Testis (tissue), 3 donors: Measurements from ENCODE around the gene TRIM8. TPM values are rescaled to one million over a fixed set of nuclear protein-coding genes. Genes with fewer than 3 reads are reported as not detected.

Source experiments
- DNase-seq: peaks from one replicate; pipeline ENCODE4 v3.0.0-alpha.2; 2019
- H3K27ac ChIP-seq, 2 donors: fragments of 200-600 bp; sonication (generic); one replicate each; pipeline ENCODE4 v1.5.1; 2019
- H3K27me3 ChIP-seq: fragments of 200-600 bp; sonication (generic); one replicate; pipeline ENCODE4 v1.5.1; 2019
- H3K36me3 ChIP-seq: fragments of 200-600 bp; sonication (generic); one replicate; pipeline ENCODE4 v1.5.1; 2017; ENCODE audit warnings: low read depth; ENCODE audit errors: missing control alignments
- H3K4me1 ChIP-seq: fragments of 200-600 bp; sonication (generic); one replicate; pipeline ENCODE4 v1.5.1; 2019
- H3K4me3 ChIP-seq, 2 donors: fragments of 200-600 bp; sonication (generic); one replicate each; pipeline ENCODE4 v1.5.1; 2017 to 2019
- H3K9me3 ChIP-seq: fragments of 200-600 bp; sonication (generic); one replicate; pipeline ENCODE4 v1.5.1; 2017
- CTCF ChIP-seq, 3 experiments: fragments of 450-650 bp in 2 of 3; fragments of 200-600 bp in 1 of 3; sonication (generic) in 1 of 3; IDR thresholded peaks; one replicate each; pipeline ENCODE4 v1.5.1; 2016 to 2019; ENCODE audit warnings: antibody characterized with exemption in 3 of 3, mild to moderate bottlenecking in 2 of 3, moderate library complexity in 1 of 3
- POLR2A ChIP-seq: fragments of 450-650 bp; IDR thresholded peaks from one replicate; pipeline ENCODE4 v1.6.1; 2017; ENCODE audit warnings: antibody characterized with exemption, mild to moderate bottlenecking, moderate library complexity
- WGBS, 2 donors: methylation state at CpG; one replicate each; pipeline ENCODE4 v1.1.5; 2018; 5-methylcytosine and 5-hydroxymethylcytosine counted together
- intact Hi-C: fragments of 100-400 bp; cut with DNase I; formaldehyde crosslinking; loops from one replicate; pipeline ENCODE4 v1.15.1; 2023; ENCODE audit warnings: low total_unique reads
- polyA plus RNA-seq: library from polyadenylated mRNA; stranded (reverse); fragments of 350-450 nt; fragmentation: Illumina TruSeq; extraction: RNeasy Lipid Tissue Mini Kit (QIAGEN cat#74804); gene quantifications from one replicate; pipeline ENCODE4 v1.2.3, GENCODE V29; 2014; ENCODE audit warnings: low read depth, low replicate concordance; ENCODE audit not compliant: insufficient read depth
- total RNA-seq, 2 donors: library from RNA; depleted of rRNA; stranded (reverse); fragments of >200 nt; gene quantifications; one replicate each; pipeline ENCODE4 v1.2.3, GENCODE V29; 2016

The TRIM8 gene
- total and polyA plus RNA-seq, 3 donors from 2014 or later: 69.8 to 170 (median 114) TPM

- TF ChIP-seq POLR2A (no peak), CTCF (IDR thresholded peaks at IDR 0.05) (no peak)
- Histone ChIP-seq H3K9me3 (no peaks in the 10 kb centered on the region), H3K27ac (no peak overlapping the region), H3K36me3 (no peaks in the 10 kb centered on the region), H3K27me3 (no peaks in the 10 kb centered on the region), H3K4me3 (no peak overlapping the region), H3K4me1 (peaks cover 33% of the 10 kb centered on the region)
- intact Hi-C loops: no loop called here
- WGBS, 2 donors: 77 to 82% methylated on average over 7 to 9 of the region's 9 CpGs
- no peak for DNase-seq
Measured at GRCh38 chr10:102670065-102670670, 25.9 kb downstream of the TRIM8 start.

GRCh38 chr10:102670871-102671434, 26.7 kb downstream of the TRIM8 start:
- intact Hi-C loops: no loop called here
- H3K4me3 ChIP-seq: no peak overlapping the region
- no peak for DNase-seq
- no peaks in the 10 kb centered on the region for H3K9me3 ChIP-seq
- H3K27me3 ChIP-seq: no peaks in the 10 kb centered on the region
- WGBS, 2 donors: 55 to 78% methylated on average over 6 of the region's 6 CpGs
- no peak for TF ChIP-seq POLR2A
- TF ChIP-seq CTCF (IDR thresholded peaks at IDR 0.05): no peak
- no peaks in the 10 kb centered on the region for H3K36me3 ChIP-seq
- no peak overlapping the region for H3K27ac ChIP-seq
- peaks cover 41% of the 10 kb centered on the region for H3K4me1 ChIP-seq

- Histone ChIP-seq H3K9me3 (no peaks in the 10 kb centered on the region), H3K4me3 (no peak overlapping the region), H3K27me3 (no peaks in the 10 kb centered on the region), H3K27ac (peak overlapping the region; percentile 46 to 84), H3K36me3 (no peaks in the 10 kb centered on the region), H3K4me1 (peaks cover 64% of the 10 kb centered on the region)
- 58 to 63% methylated on average over 9 to 13 of the region's 13 CpGs for WGBS, 2 donors
- intact Hi-C loops: no loop called here
- no peak for DNase-seq
- TF ChIP-seq POLR2A (no peak), CTCF (IDR thresholded peaks at IDR 0.05) (no peak)
Measured at GRCh38 chr10:102673236-102673818, 29.0 kb downstream of the TRIM8 start.

- peak; percentile 66 for DNase-seq
- Histone ChIP-seq H3K9me3 (no peaks in the 10 kb centered on the region), H3K36me3 (no peaks in the 10 kb centered on the region), H3K27me3 (no peaks in the 10 kb centered on the region), H3K4me1 (peaks cover 70% of the 10 kb centered on the region), H3K27ac (peak overlapping the region; percentile 46 to 84), H3K4me3 (no peak overlapping the region)
- 22 to 24% methylated on average over 19 of the region's 19 CpGs for WGBS, 2 donors
- no peak for TF ChIP-seq POLR2A
- TF ChIP-seq CTCF (IDR thresholded peaks at IDR 0.05): no peak
- intact Hi-C loops: no loop called here
Measured at GRCh38 chr10:102673819-102674511, 29.7 kb downstream of the TRIM8 start.
